ENCODE results near the gene SCN4A. TPM values are rescaled to one million over a fixed set of nuclear protein-coding genes. Genes with fewer than 3 reads are reported as not detected.

SCN4A gene
- total RNA-seq, 1 experiment from 2014 or later, result 0.03 TPM

- no peak for DNase-seq (ENCODE audit: low read depth, low spot score)
- no peaks in the 10 kb centered on the region for H3K9me3 ChIP-seq (ENCODE audit: control insufficient read depth, insufficient read depth, low read depth, low read length)
- in situ Hi-C loops (cut with HindIII; ENCODE audit: low pct_unique_long_range_greater_than_20kb, low sequenced_read_pairs) (no loop called here), intact Hi-C loops (cut with micrococcal nuclease; ENCODE audit: unreplicated experiment) (no loop called here)
- H3K4me3 ChIP-seq (ENCODE audit: low read depth in 2 of 2, low read length in 2 of 2), result no peak overlapping the region
- no TSS peak for BruUV-seq (replicated peaks)
- no peaks in the 10 kb centered on the region for H3K36me3 ChIP-seq (ENCODE audit: control insufficient read depth, insufficient read depth, low read length)
- H3K4me1 ChIP-seq (ENCODE audit: control insufficient read depth, insufficient read depth, low read length), result no peaks in the 10 kb centered on the region
- H3K27me3 ChIP-seq (ENCODE audit: control insufficient read depth, insufficient read depth, low read length), result no peaks in the 10 kb centered on the region
- POLR2A ChIA-PET, result no interaction called here
- TF ChIP-seq TCF7L2 (IDR thresholded peaks at IDR 0.05; ENCODE audit: low read depth, low read length) (no peak), CTCF (IDR thresholded peaks at IDR 0.05) (no peak), POLR2AphosphoS5 (IDR thresholded peaks at IDR 0.05; ENCODE audit: low read depth, low read length) (no peak)
- CTCF ChIA-PET, result no interaction called here
- no peak for ATAC-seq
- no peak overlapping the region for H3K27ac ChIP-seq (ENCODE audit: low read length)
Observed at GRCh38 chr17:63933598-63933997, 39.1 kb downstream of the SCN4A start.

- no peaks in the 10 kb centered on the region for H3K9me3 ChIP-seq (ENCODE audit: control insufficient read depth, insufficient read depth, low read depth, low read length)
- ChIA-PET POLR2A (no interaction called here), CTCF (interaction anchor here (0.6 kb wide), 1 partner anchor 10 kb away, joined by 4 read pairs; no protein-coding TSS in a partner anchor)
- no peak overlapping the region for H3K27ac ChIP-seq (ENCODE audit: low read length)
- no peak for DNase-seq (ENCODE audit: low read depth, low spot score)
- in situ Hi-C loops (cut with HindIII; ENCODE audit: low pct_unique_long_range_greater_than_20kb, low sequenced_read_pairs) (no loop called here), intact Hi-C loops (cut with micrococcal nuclease; ENCODE audit: unreplicated experiment) (no loop called here)
- BruUV-seq (replicated peaks), result no TSS peak
- H3K27me3 ChIP-seq (ENCODE audit: control insufficient read depth, insufficient read depth, low read length), result no peaks in the 10 kb centered on the region
- TF ChIP-seq POLR2AphosphoS5 (IDR thresholded peaks at IDR 0.05; ENCODE audit: low read depth, low read length) (no peak), CTCF (IDR thresholded peaks at IDR 0.05) (no peak), SIN3A (IDR thresholded peaks at IDR 0.05; ENCODE audit: borderline replicate concordance, insufficient read depth, low read depth, low read length) (no peak), REST (IDR thresholded peaks at IDR 0.05; ENCODE audit: insufficient read depth in 1 of 2, low read depth in 2 of 2, low read length in 1 of 2) (no peak), TCF7L2 (IDR thresholded peaks at IDR 0.05; ENCODE audit: low read depth, low read length) (no peak)
- no peak for ATAC-seq
- H3K4me3 ChIP-seq (ENCODE audit: low read depth in 2 of 2, low read length in 2 of 2), result no peak overlapping the region
- H3K36me3 ChIP-seq (ENCODE audit: control insufficient read depth, insufficient read depth, low read length), result no peaks in the 10 kb centered on the region
- H3K4me1 ChIP-seq (ENCODE audit: control insufficient read depth, insufficient read depth, low read length), result no peaks in the 10 kb centered on the region
Observed at GRCh38 chr17:63932721-63933120, 40.0 kb downstream of the SCN4A start.
